IPS DF 4.7 (cell line): Measurements from ENCODE around the gene TALDO1.

ENCODE experiments used
- DNase-seq: peaks from one replicate; pipeline ENCODE4 v3.0.0-alpha.2; 2013; ENCODE audit warnings: low spot score; ENCODE audit errors: extremely low read depth

TALDO1 gene

GRCh38 chr11:714436-714835 lies 32.8 kb upstream of the TALDO1 start:
- DNase-seq, result no peak

- DNase-seq, result no peak
Measured at GRCh38 chr11:719214-720016, 27.8 kb upstream of the TALDO1 start.

GRCh38 chr11:720017-720641 lies 27.1 kb upstream of the TALDO1 start:
- DNase-seq, result no peak

GRCh38 chr11:720642-721246 lies 26.5 kb upstream of the TALDO1 start:
- no peak for DNase-seq

GRCh38 chr11:721247-721740 lies 26.0 kb upstream of the TALDO1 start:
- no peak for DNase-seq

- DNase-seq, result no peak
Measured at GRCh38 chr11:721741-722345, 25.4 kb upstream of the TALDO1 start.

- no peak for DNase-seq
Measured at GRCh38 chr11:722346-722811, 24.9 kb upstream of the TALDO1 start.

GRCh38 chr11:723120-723883 lies 24.0 kb upstream of the TALDO1 start:
- DNase-seq, result no peak

- no peak for DNase-seq
Measured at GRCh38 chr11:724049-724777, 23.1 kb upstream of the TALDO1 start.

- DNase-seq, result no peak
Measured at GRCh38 chr11:724778-725386, 22.4 kb upstream of the TALDO1 start.

GRCh38 chr11:725624-726202 lies 21.6 kb upstream of the TALDO1 start:
- DNase-seq, result no peak

GRCh38 chr11:726278-727220 lies 20.7 kb upstream of the TALDO1 start:
- no peak for DNase-seq

GRCh38 chr11:727281-727701 lies 20.0 kb upstream of the TALDO1 start:
- DNase-seq, result no peak

- no peak for DNase-seq
Measured at GRCh38 chr11:727859-728748, 19.2 kb upstream of the TALDO1 start.

- DNase-seq, result no peak
Measured at GRCh38 chr11:728901-729491, 18.3 kb upstream of the TALDO1 start.

- no peak for DNase-seq
Measured at GRCh38 chr11:729492-730074, 17.7 kb upstream of the TALDO1 start.

GRCh38 chr11:733072-733471 lies 14.2 kb upstream of the TALDO1 start:
- DNase-seq, result no peak
